Neuronal stem cell (in vitro differentiated cells): ENCODE measurements around the gene CXXC1.

Experiments used
- DNase-seq: peaks from one replicate; pipeline ENCODE4 v3.0.0-alpha.2; 2013; ENCODE audit warnings: low spot score
- H2AFZ ChIP-seq: one replicate; pipeline ENCODE4 v1.6.1; 2013; ENCODE audit warnings: mild to moderate bottlenecking, low read length, inconsistent platforms
- H2AK5ac ChIP-seq: 2 replicates; pipeline ENCODE4 v1.6.1; 2013; ENCODE audit warnings: low read depth, mild to moderate bottlenecking, inconsistent platforms, low read length, moderate library complexity, mixed read lengths
- H2BK120ac ChIP-seq: 2 replicates; pipeline ENCODE4 v1.6.1; 2013; ENCODE audit warnings: low read depth, mild to moderate bottlenecking, inconsistent platforms, low read length, moderate library complexity, mixed read lengths
- H2BK12ac ChIP-seq: one replicate; pipeline ENCODE4 v1.6.1; 2013; ENCODE audit warnings: low read length, inconsistent platforms
- H2BK15ac ChIP-seq: 2 replicates; pipeline ENCODE4 v1.6.1; 2013; ENCODE audit warnings: mild to moderate bottlenecking, low read length, inconsistent platforms, mixed read lengths
- H2BK5ac ChIP-seq: one replicate; pipeline ENCODE4 v1.6.1; 2013; ENCODE audit warnings: inconsistent platforms, mild to moderate bottlenecking, low read length, moderate library complexity
- H3K14ac ChIP-seq: one replicate; pipeline ENCODE4 v1.6.1; 2013; ENCODE audit warnings: low read length, inconsistent platforms
- H3K18ac ChIP-seq: 2 replicates; pipeline ENCODE4 v1.6.1; 2013; ENCODE audit warnings: low read length, inconsistent platforms
- H3K23ac ChIP-seq: 2 replicates; pipeline ENCODE4 v1.6.1; 2013; ENCODE audit warnings: low read depth, mild to moderate bottlenecking, mixed read lengths, low read length, inconsistent platforms; ENCODE audit not compliant: poor library complexity
- H3K27ac ChIP-seq: replicated peaks from 3 replicates; pipeline ENCODE4 v1.5.1; 2013; ENCODE audit warnings: low read length, inconsistent platforms
- H3K27me3 ChIP-seq, 3 experiments: 2 replicates each; pipeline ENCODE4 v1.6.1; 2013; ENCODE audit warnings: low read length in 3 of 3, mild to moderate bottlenecking in 2 of 3, inconsistent platforms in 1 of 3, low read depth in 1 of 3, mixed read lengths in 1 of 3, moderate library complexity in 1 of 3; ENCODE audit not compliant: control insufficient read depth in 3 of 3, insufficient read depth in 3 of 3
- H3K36me3 ChIP-seq, 2 donors: replicated peaks in 1 of 2; 2 replicates each; pipeline ENCODE4 v1.6.1; 2013; ENCODE audit warnings: low read length in 2 of 2; ENCODE audit not compliant: control insufficient read depth in 2 of 2, insufficient read depth in 2 of 2
- H3K4ac ChIP-seq: 2 replicates; pipeline ENCODE4 v1.6.1; 2013; ENCODE audit warnings: inconsistent platforms, mild to moderate bottlenecking, low read length, moderate library complexity
- H3K4me1 ChIP-seq, 2 donors: 1 replicate in 1 of 2; 2 replicates in 1 of 2; pipeline ENCODE4 v1.6.1; 2013; ENCODE audit warnings: low read length in 2 of 2, low read depth in 1 of 2; ENCODE audit not compliant: control insufficient read depth in 2 of 2, insufficient read depth in 1 of 2
- H3K4me2 ChIP-seq: one replicate; pipeline ENCODE4 v1.6.1; 2013; ENCODE audit warnings: mild to moderate bottlenecking, low read length, inconsistent platforms; ENCODE audit not compliant: insufficient read depth, poor library complexity, severe bottlenecking
- H3K4me3 ChIP-seq, 2 donors: 2 replicates each; pipeline ENCODE4 v1.5.1; 2013; ENCODE audit warnings: low read length in 2 of 2, mild to moderate bottlenecking in 2 of 2, inconsistent platforms in 1 of 2, moderate library complexity in 1 of 2
- H3K79me1 ChIP-seq: one replicate; pipeline ENCODE4 v1.6.1; 2013; ENCODE audit warnings: low read depth, mild to moderate bottlenecking, inconsistent platforms, low read length, moderate library complexity
- H3K9ac ChIP-seq: one replicate; pipeline ENCODE4 v1.6.1; 2013; ENCODE audit warnings: mild to moderate bottlenecking, low read depth, low read length, inconsistent platforms; ENCODE audit not compliant: poor library complexity
- H3K9me3 ChIP-seq, 2 donors: replicated peaks in 1 of 2; 2 replicates each; pipeline versions ENCODE3 to v1.6.1; 2013; ENCODE audit warnings: low read length in 2 of 2, mild to moderate bottlenecking in 2 of 2, inconsistent platforms in 1 of 2, low read depth in 1 of 2, mixed read lengths in 1 of 2, moderate library complexity in 1 of 2; ENCODE audit not compliant: control insufficient read depth in 2 of 2, insufficient read depth in 1 of 2
- H4K8ac ChIP-seq: one replicate; pipeline ENCODE4 v1.6.1; 2013; ENCODE audit warnings: low read depth, mild to moderate bottlenecking, inconsistent platforms, low read length, moderate library complexity
- H4K91ac ChIP-seq: one replicate; pipeline ENCODE4 v1.6.1; 2013; ENCODE audit warnings: low read length, low read depth, mild to moderate bottlenecking, inconsistent platforms; ENCODE audit not compliant: poor library complexity
- WGBS, 2 donors: extraction: QIAGEN DNeasy Blood & Tissue Kit; methylation state at CpG; one replicate each; pipeline ENCODE4 v1.1.7; 2013; ENCODE audit warnings: missing lambda C conversion rate in 2 of 2, mixed read lengths in 1 of 2; ENCODE audit not compliant: insufficient read length in 2 of 2, insufficient replicate concordance in 1 of 2; ENCODE audit errors: extremely low coverage in 2 of 2; 5-methylcytosine and 5-hydroxymethylcytosine counted together

CXXC1 gene

GRCh38 chr18:50327983-50328382 is 40.5 kb upstream of the CXXC1 start:
- no peak for DNase-seq
- H2AK5ac ChIP-seq, result no peak overlapping the region

DNA sequence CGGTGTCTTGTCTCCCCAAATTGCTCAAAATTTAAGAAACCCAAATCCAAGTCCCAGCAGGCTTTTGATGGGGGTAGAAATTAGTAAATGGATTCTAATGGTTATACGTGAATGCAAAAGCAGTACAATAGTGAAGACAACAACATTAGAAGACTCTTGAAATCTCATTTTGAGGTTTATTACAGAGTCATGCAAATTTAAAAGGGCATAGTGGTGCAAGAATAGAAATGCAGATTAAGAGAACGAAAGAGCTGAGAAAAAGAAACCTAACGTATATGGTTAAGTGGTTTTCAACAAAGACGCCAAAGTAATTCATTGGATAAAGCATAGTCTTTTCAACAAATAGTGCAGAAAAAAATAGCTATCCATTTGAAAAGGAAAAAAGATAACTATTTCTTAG is 33.2 kb upstream of the CXXC1 start:
- H4K91ac ChIP-seq, result no peak overlapping the region
- no peak overlapping the region for H3K4me2 ChIP-seq
- H3K4me3 ChIP-seq, result no peak overlapping the region
- no peak overlapping the region for H2BK15ac ChIP-seq
- no peak overlapping the region for H3K27ac ChIP-seq
- H3K4me1 ChIP-seq, result no peaks in the 10 kb centered on the region
- no peaks in the 10 kb centered on the region for H3K9me3 ChIP-seq
- no CpG with 5 or more reads among the region's 5 CpGs for WGBS, 2 donors
- no peak overlapping the region for H2AFZ ChIP-seq
- no peak overlapping the region for H3K23ac ChIP-seq
- H3K36me3 ChIP-seq, result no peaks in the 10 kb centered on the region
- H3K4ac ChIP-seq, result no peak overlapping the region
- no peak overlapping the region for H2BK120ac ChIP-seq
- no peak overlapping the region for H3K9ac ChIP-seq
- H4K8ac ChIP-seq, result no peak overlapping the region
- no peak overlapping the region for H2BK5ac ChIP-seq
- peaks cover 0 to 6% (median 0%) of the 10 kb centered on the region in 3 experiments for H3K27me3 ChIP-seq
- no peak overlapping the region for H3K14ac ChIP-seq
- no peak overlapping the region for H3K18ac ChIP-seq
- DNase-seq, result no peak
- no peak overlapping the region for H2AK5ac ChIP-seq
- no peaks in the 10 kb centered on the region for H3K79me1 ChIP-seq
- H2BK12ac ChIP-seq, result no peak overlapping the region

More at GRCh38 chr18:50327983-50328382, 40.5 kb upstream of the CXXC1 start:
- WGBS, 2 donors, result no CpG with 5 or more reads among the region's 3 CpGs
- Histone ChIP-seq H3K23ac (no peak overlapping the region), H3K9me3 (peaks cover 2 to 3% of the 10 kb centered on the region in 2 donors), H3K4me3 (no peak overlapping the region), H3K4me1 (no peaks in the 10 kb centered on the region), H4K91ac (no peak overlapping the region), H2BK15ac (no peak overlapping the region), H2AFZ (no peak overlapping the region), H3K79me1 (no peaks in the 10 kb centered on the region), H3K18ac (no peak overlapping the region), H3K4ac (no peak overlapping the region), H3K27ac (no peak overlapping the region), H2BK5ac (no peak overlapping the region), H3K27me3 (no peaks in the 10 kb centered on the region), H3K14ac (no peak overlapping the region), H2BK120ac (no peak overlapping the region), H2BK12ac (no peak overlapping the region), H3K9ac (no peak overlapping the region), H4K8ac (no peak overlapping the region), H3K36me3 (no peaks in the 10 kb centered on the region), H3K4me2 (no peak overlapping the region)

DNA sequence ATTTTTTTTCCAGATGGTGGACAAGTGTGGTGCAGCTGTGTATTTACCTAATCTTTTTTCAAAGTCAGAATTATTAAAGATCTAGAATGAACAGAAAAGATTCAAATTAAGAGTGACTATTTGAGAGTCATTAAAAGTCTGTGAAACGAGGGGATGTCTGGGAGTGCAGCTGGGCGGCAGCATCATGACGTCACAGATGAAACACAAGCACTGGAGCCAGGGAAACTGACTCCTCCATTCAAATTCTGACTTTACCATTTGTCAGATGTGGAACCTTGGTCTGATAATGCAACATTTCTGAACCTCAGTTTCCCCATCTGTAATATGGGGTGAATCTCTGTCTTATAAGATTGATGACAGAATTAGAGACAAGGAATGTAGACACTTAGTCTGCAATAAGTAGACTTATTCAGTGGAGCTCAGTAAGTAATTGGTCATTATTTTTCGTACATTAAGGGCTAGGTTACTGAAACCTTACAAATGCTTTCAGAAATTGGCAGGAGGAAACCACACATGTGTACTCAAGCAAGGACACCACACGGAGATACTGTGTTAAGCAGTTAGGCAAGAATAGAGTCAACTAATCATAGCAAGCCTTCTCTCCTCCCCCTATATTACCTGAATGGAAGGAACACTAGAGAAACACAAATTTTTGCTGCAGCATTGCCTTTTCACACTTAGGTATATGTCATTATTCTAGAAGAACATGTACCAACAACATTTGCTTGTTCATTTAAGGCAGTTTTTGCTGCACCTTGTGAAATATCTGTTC is 27.8 kb upstream of the CXXC1 start:
- Histone ChIP-seq H3K4me1 (no peaks in the 10 kb centered on the region), H3K27me3 (peaks cover 0 to 15% (median 0%) of the 10 kb centered on the region in 3 experiments), H2AK5ac (no peak overlapping the region), H3K4me3 (no peak overlapping the region), H2BK12ac (no peak overlapping the region), H3K9me3 (no peaks in the 10 kb centered on the region), H3K4ac (no peak overlapping the region), H4K91ac (no peak overlapping the region), H3K79me1 (no peaks in the 10 kb centered on the region), H2BK15ac (no peak overlapping the region), H3K4me2 (no peak overlapping the region), H2AFZ (no peak overlapping the region), H2BK5ac (no peak overlapping the region), H3K27ac (no peak overlapping the region), H3K18ac (no peak overlapping the region), H3K23ac (no peak overlapping the region), H3K36me3 (no peaks in the 10 kb centered on the region), H2BK120ac (no peak overlapping the region), H3K14ac (no peak overlapping the region), H3K9ac (no peak overlapping the region), H4K8ac (no peak overlapping the region)
- WGBS, 2 donors, result no CpG with 5 or more reads among the region's 5 CpGs
- no peak for DNase-seq

DNA sequence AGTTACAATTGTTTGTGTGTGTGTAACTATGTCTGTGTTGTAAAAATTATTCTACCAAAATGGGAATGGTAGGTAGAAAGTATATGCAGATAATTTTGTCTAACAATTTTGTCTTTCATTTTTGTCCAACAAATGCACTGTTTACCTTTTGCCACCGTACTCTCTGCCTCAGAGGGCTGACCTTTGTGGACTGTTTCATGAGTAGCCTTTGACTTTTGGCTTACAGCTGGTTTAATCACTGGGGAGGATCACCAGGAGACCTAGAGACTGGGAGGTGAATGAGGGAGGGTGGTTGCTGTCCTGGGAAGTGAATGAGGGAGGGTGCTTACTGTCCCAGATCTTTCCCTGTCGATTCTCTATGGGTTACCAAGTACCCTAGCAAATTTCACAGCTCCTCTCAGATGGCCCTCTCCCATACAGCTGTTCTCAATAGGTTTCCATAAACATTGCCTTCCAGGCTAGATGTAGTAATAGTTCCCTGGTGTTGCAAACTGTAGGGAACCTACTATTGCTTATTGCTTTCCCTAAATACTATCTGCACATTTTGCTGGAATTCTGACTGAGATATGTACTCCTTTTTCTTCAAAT is 26.5 kb upstream of the CXXC1 start:
- Histone ChIP-seq H3K9me3 (peaks cover 0 to 2% of the 10 kb centered on the region in 2 donors), H2BK5ac (no peak overlapping the region), H3K23ac (no peak overlapping the region), H3K4me3 (no peak overlapping the region), H2BK12ac (no peak overlapping the region), H4K91ac (no peak overlapping the region), H2AK5ac (no peak overlapping the region), H2AFZ (no peak overlapping the region), H3K27ac (no peak overlapping the region), H3K36me3 (no peaks in the 10 kb centered on the region), H3K27me3 (peaks cover 0 to 15% (median 0%) of the 10 kb centered on the region in 3 experiments), H3K4ac (no peak overlapping the region), H3K4me2 (no peak overlapping the region), H2BK15ac (no peak overlapping the region), H3K9ac (no peak overlapping the region), H3K18ac (no peak overlapping the region), H3K14ac (no peak overlapping the region), H3K79me1 (no peaks in the 10 kb centered on the region), H4K8ac (no peak overlapping the region), H3K4me1 (no peaks in the 10 kb centered on the region), H2BK120ac (no peak overlapping the region)
- no peak for DNase-seq
- WGBS, 2 donors, result no CpG with 5 or more reads among the region's 2 CpGs
